Naive thymus-derived CD4-positive, alpha-beta T cell (primary cell): Measurements from ENCODE around the gene BMP4. TPM values are rescaled to one million over a fixed set of nuclear protein-coding genes. Genes with fewer than 3 reads are reported as not detected.

ENCODE experiments used
- ATAC-seq: fragments of 150-1000 bp; cut with Tn5 transposase; 2 replicates; pipeline ENCODE4 v1.10.0; 2021; ENCODE audit warnings: mild to moderate bottlenecking, moderate library complexity
- CTCF ChIA-PET: fragments of 350-600 bp; sonication (Branson Sonifier 250); formaldehyde crosslinking; loops from one replicate; lab custom pipeline; 2021; ENCODE audit warnings: antibody characterized with exemption; lab: Charles Lee
- POLR2A ChIA-PET: fragments of 350-600 bp; sonication (Branson Sonifier 250); formaldehyde crosslinking; loops from one replicate; lab custom pipeline; 2021; ENCODE audit warnings: antibody characterized with exemption, inconsistent platforms; lab: Charles Lee
- DNase-seq, 9 donors: peaks; one replicate each; pipeline versions ENCODE4 v3.0.0 to v3.0.0-alpha.2; 2020 to 2022; ENCODE audit warnings: mixed read lengths in 1 of 9
- H3K27ac ChIP-seq: one replicate; pipeline ENCODE4 v1.7.0; 2013; ENCODE audit warnings: mild to moderate bottlenecking, low read depth, low read length, moderate library complexity
- H3K27me3 ChIP-seq, 2 donors: one replicate each; pipeline ENCODE4 v1.7.0; 2013; ENCODE audit warnings: low read length in 2 of 2, mild to moderate bottlenecking in 2 of 2, moderate library complexity in 2 of 2; ENCODE audit not compliant: control insufficient read depth in 2 of 2, insufficient read depth in 2 of 2
- H3K36me3 ChIP-seq, 3 experiments: 1 replicate in 2 of 3; 2 replicates in 1 of 3; pipeline ENCODE4 v1.7.0; 2013; ENCODE audit warnings: low read length in 3 of 3, mild to moderate bottlenecking in 3 of 3, moderate library complexity in 1 of 3; ENCODE audit not compliant: insufficient read depth in 3 of 3, control insufficient read depth in 2 of 3
- H3K4me1 ChIP-seq, 2 donors: one replicate each; pipeline ENCODE4 v1.7.0; 2013; ENCODE audit warnings: low read length in 2 of 2, mild to moderate bottlenecking in 2 of 2, moderate library complexity in 1 of 2; ENCODE audit not compliant: control insufficient read depth in 2 of 2, insufficient read depth in 2 of 2
- H3K4me3 ChIP-seq: 2 replicates; pipeline ENCODE4 v1.7.0; 2013; ENCODE audit warnings: mild to moderate bottlenecking, low read length
- H3K9me3 ChIP-seq, 3 experiments: 1 replicate in 2 of 3; 2 replicates in 1 of 3; pipeline ENCODE4 v1.7.0; 2013; ENCODE audit warnings: low read length in 3 of 3; ENCODE audit not compliant: control insufficient read depth in 2 of 3
- H3K27ac Mint-ChIP-seq, 9 donors: one replicate each; pipeline ENCODE4 v1.8.0; 2020 to 2022; ENCODE audit warnings: mixed read lengths in 9 of 9, mild to moderate bottlenecking in 8 of 9, moderate library complexity in 5 of 9, inconsistent platforms in 2 of 9
- H3K27me3 Mint-ChIP-seq, 5 donors: one replicate each; pipeline ENCODE4 v1.8.0; 2021 to 2022; ENCODE audit warnings: mixed read lengths in 5 of 5, mild to moderate bottlenecking in 1 of 5
- H3K36me3 Mint-ChIP-seq, 5 donors: one replicate each; pipeline ENCODE4 v1.8.0; 2020 to 2022; ENCODE audit warnings: mixed read lengths in 5 of 5, mild to moderate bottlenecking in 3 of 5, inconsistent platforms in 1 of 5
- H3K4me1 Mint-ChIP-seq, 7 donors: one replicate each; pipeline ENCODE4 v1.8.0; 2020 to 2022; ENCODE audit warnings: mixed read lengths in 7 of 7, mild to moderate bottlenecking in 3 of 7, inconsistent platforms in 1 of 7
- H3K4me3 Mint-ChIP-seq, 10 donors: one replicate each; pipeline ENCODE4 v1.8.0; 2020 to 2022; ENCODE audit warnings: mild to moderate bottlenecking in 10 of 10, mixed read lengths in 10 of 10, moderate library complexity in 6 of 10, inconsistent platforms in 2 of 10
- H3K9me3 Mint-ChIP-seq, 11 donors: one replicate each; pipeline ENCODE4 v1.8.0; 2020 to 2022; ENCODE audit warnings: mixed read lengths in 11 of 11, mild to moderate bottlenecking in 4 of 11, inconsistent platforms in 1 of 11, moderate library complexity in 1 of 11
- intact Hi-C, 2 donors: fragments of 100-400 bp; cut with micrococcal nuclease; formaldehyde crosslinking; loops; one replicate each; pipeline ENCODE4 v1.15.1; 2023
- polyA plus RNA-seq, 2 donors: library from polyadenylated mRNA; unstranded; fragments of 300-500 nt; fragmentation: Illumina TruSeq; gene quantifications; one replicate each; pipeline ENCODE4 v1.2.3, GENCODE V29; 2021
- total RNA-seq, 6 experiments: library from RNA in 5 of 6; stranded (reverse) in 5 of 6; gene quantifications; 1 replicate in 5 of 6; 2 replicates in 1 of 6; pipeline ENCODE4 v1.2.3 and lab custom pipeline; 2021 to 2026

The BMP4 gene
- 1 to 10 TPM in 2 of 5 experiments, under 1 TPM in 1, not detected in 2; 0.27 to 2.3 (median 1.6) TPM for total RNA-seq
- polyA plus RNA-seq = 1 to 10 TPM in 1 of 2 donors, under 1 TPM in 1; 0.24 to 1.3 TPM
- not detected for total RNA-seq (lab: John Stamatoyannopoulos, UW)

DNA sequence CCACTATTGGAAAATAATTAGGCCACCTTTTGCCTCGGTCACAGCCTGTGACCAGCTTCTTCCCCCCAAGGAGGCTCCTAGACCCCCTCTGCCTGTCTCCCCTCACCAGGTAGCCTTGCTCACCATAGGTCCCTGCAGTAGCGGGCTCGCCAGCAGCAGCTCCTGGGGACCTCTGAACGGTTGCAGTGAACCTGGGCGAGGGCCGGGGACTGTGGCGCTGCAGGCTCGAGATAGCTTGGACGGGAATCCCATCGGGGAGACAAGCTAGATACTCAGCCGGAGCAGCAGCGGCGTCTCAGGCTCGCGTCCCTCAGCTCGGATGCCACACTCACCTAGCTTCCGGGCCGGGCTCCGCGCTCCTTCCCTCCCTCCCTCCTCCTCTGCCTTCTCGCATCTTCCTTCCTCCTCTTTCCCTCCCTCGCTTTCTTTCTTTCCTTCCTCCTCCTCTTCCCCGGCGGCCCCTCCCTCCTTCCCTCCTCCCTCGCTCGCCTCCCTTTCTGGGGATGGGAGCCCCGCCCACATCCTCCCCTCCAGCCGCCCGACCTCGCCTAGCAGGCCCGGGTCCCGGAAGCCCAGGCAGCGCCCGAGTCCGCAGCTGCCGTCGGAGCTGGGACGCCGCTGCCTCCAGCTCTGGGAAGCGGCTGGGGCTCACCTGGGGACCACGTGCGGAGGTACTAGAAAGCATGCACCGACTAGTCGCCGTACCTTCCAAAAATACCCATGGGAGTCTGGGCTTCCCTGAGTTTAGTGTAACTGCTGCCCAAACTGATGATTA is at the start of gene BMP4:
Gene BMP4, minus strand, starts transcription at position 399 of the 775 bp plus-strand sequence. CDS start 4,603 bp downstream, outside the sequence.
- H3K36me3 Mint-ChIP-seq = no peaks in the 10 kb centered on the region
- Histone ChIP-seq H3K36me3 (no peaks in the 10 kb centered on the region), H3K27me3 (peaks cover 0 to 7% of the 10 kb centered on the region in 2 donors), H3K4me1 (peaks cover 0 to 14% of the 10 kb centered on the region in 2 donors), H3K9me3 (no peaks in the 10 kb centered on the region), H3K4me3 (peak within 1 kb of the TSS; percentile 37), H3K27ac (no peak within 1 kb of the TSS)
- CTCF ChIA-PET = no interaction called here
- H3K4me3 Mint-ChIP-seq = peak within 1 kb of the TSS; percentile 54 to 88 (median 75)
- ATAC-seq = no peak
- peaks cover 0 to 9% (median 0%) of the 10 kb centered on the region in 11 donors for H3K9me3 Mint-ChIP-seq
- H3K27ac Mint-ChIP-seq = peak within 1 kb of the TSS in 1 of 9 donors; percentile 31
- peaks cover 58 to 84% (median 66%) of the 10 kb centered on the region in 5 donors for H3K27me3 Mint-ChIP-seq
- intact Hi-C loops = loop anchor here in 1 of 2 donors (10.0 kb wide), 1 partner anchor 1402 kb away; the partner anchor contains the start of genes GPR137C and TXNDC16
- peaks cover 6 to 41% (median 32%) of the 10 kb centered on the region in 7 donors for H3K4me1 Mint-ChIP-seq
- POLR2A ChIA-PET = no interaction called here
- peak in 2 of 9 donors; percentile 9 to 31 for DNase-seq

DNA sequence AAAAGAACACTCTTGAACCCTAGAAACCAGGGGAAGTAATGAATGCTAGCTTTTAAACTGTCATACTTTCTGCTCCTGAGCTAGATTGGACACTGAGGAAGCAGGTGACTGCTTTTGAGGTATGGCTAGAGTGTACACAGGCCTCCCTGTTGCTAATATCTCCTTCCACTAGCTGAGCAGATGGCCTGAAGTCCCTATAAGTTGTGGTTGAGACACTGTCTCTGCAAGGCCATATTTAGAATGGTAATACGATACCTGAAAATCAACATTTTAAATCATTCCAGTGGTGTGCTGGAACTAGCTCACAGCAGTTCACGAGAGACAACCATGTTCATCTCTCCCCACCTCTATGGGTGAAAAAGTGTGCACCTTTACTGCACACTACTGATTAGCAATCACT is 46.4 kb upstream of the BMP4 start:
- Mint-ChIP-seq H3K4me3 (no peak overlapping the region), H3K36me3 (peaks cover 0 to 5% (median 0%) of the 10 kb centered on the region in 5 donors)
- no peak for ATAC-seq

GRCh38 chr14:54002653-54003052 is 46.0 kb upstream of the BMP4 start:
- CTCF ChIA-PET = no interaction called here
- H3K36me3 Mint-ChIP-seq = peaks cover 0 to 5% (median 0%) of the 10 kb centered on the region in 5 donors
- no peak overlapping the region for H3K4me3 Mint-ChIP-seq
- H3K27ac Mint-ChIP-seq = no peak overlapping the region
- H3K27me3 ChIP-seq = no peaks in the 10 kb centered on the region
- POLR2A ChIA-PET = no interaction called here
- ATAC-seq (no peak), DNase-seq (no peak)
- no peaks in the 10 kb centered on the region for H3K36me3 ChIP-seq
- H3K9me3 Mint-ChIP-seq = peaks cover 1 to 15% (median 8%) of the 10 kb centered on the region in 11 donors
- no peaks in the 10 kb centered on the region for H3K4me1 ChIP-seq
- H3K27me3 Mint-ChIP-seq = peaks cover 0 to 11% (median 5%) of the 10 kb centered on the region in 5 donors
- intact Hi-C loops = no loop called here
- H3K4me3 ChIP-seq = no peak overlapping the region
- no peaks in the 10 kb centered on the region for H3K4me1 Mint-ChIP-seq
- no peak overlapping the region for H3K27ac ChIP-seq
- no peaks in the 10 kb centered on the region for H3K9me3 ChIP-seq

More for the DNA sequence above, 46.4 kb upstream of the BMP4 start:
- Histone ChIP-seq H3K9me3 (no peaks in the 10 kb centered on the region), H3K4me3 (no peak overlapping the region), H3K27ac (no peak overlapping the region), H3K36me3 (no peaks in the 10 kb centered on the region), H3K4me1 (no peaks in the 10 kb centered on the region), H3K27me3 (no peaks in the 10 kb centered on the region)
- ChIA-PET POLR2A (no interaction called here), CTCF (no interaction called here)
- Mint-ChIP-seq H3K27me3 (peaks cover 0 to 14% (median 6%) of the 10 kb centered on the region in 5 donors), H3K4me1 (no peaks in the 10 kb centered on the region), H3K9me3 (peaks cover 1 to 15% (median 10%) of the 10 kb centered on the region in 11 donors), H3K27ac (no peak overlapping the region)
- DNase-seq = no peak
- intact Hi-C loops = no loop called here

- no peaks in the 10 kb centered on the region for H3K4me1 Mint-ChIP-seq
- H3K36me3 ChIP-seq = no peaks in the 10 kb centered on the region
- no peaks in the 10 kb centered on the region for H3K9me3 ChIP-seq
- no peaks in the 10 kb centered on the region for H3K36me3 Mint-ChIP-seq
- H3K9me3 Mint-ChIP-seq = peaks cover 0 to 6% (median 4%) of the 10 kb centered on the region in 11 donors
- H3K27me3 ChIP-seq = no peaks in the 10 kb centered on the region
- ATAC-seq (no peak), DNase-seq (no peak)
- no peaks in the 10 kb centered on the region for H3K4me1 ChIP-seq
- peaks cover 0 to 3% (median 0%) of the 10 kb centered on the region in 5 donors for H3K27me3 Mint-ChIP-seq
- intact Hi-C loops = loop anchor here in 1 of 2 donors (1.0 kb wide), 1 partner anchor 71 kb away; no protein-coding TSS in a partner anchor
- no peak overlapping the region for H3K4me3 Mint-ChIP-seq
- POLR2A ChIA-PET = no interaction called here
- no peak overlapping the region for H3K4me3 ChIP-seq
- CTCF ChIA-PET = no interaction called here
- H3K27ac Mint-ChIP-seq = no peak overlapping the region
- H3K27ac ChIP-seq = no peak overlapping the region
These were observed 44.7 kb upstream of the BMP4 start for GRCh38 chr14:54001189-54001878.

DNA sequence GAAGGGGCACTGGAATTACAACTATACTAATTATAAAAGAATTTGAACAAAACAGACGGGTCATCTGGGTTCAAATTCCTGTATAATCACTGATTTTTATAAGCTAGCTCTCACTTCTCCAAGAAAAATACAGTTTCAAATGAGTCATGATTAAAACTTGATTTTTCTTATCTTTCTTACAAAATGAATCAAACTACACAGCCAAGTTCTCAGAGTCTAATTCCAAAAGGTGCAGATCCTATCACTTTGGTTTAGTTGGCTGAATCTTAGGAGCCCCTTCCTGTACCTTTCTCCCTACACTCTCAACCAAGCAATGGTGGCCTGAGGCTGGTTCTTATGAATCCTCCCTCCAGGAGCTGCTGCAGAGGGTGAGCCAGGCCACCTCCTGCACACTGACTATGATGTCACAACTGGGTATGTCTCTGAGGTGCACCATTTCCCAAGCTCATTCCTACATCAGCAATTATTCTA is 43.8 kb upstream of the BMP4 start:
- H3K27me3 ChIP-seq = no peaks in the 10 kb centered on the region
- no peak overlapping the region for H3K4me3 Mint-ChIP-seq
- POLR2A ChIA-PET = no interaction called here
- H3K4me3 ChIP-seq = no peak overlapping the region
- H3K4me1 Mint-ChIP-seq = no peaks in the 10 kb centered on the region
- intact Hi-C loops = no loop called here
- no peaks in the 10 kb centered on the region for H3K9me3 ChIP-seq
- ATAC-seq = no peak
- no peak for DNase-seq
- H3K27ac Mint-ChIP-seq = no peak overlapping the region
- no peak overlapping the region for H3K27ac ChIP-seq
- H3K36me3 ChIP-seq = no peaks in the 10 kb centered on the region
- peaks cover 0 to 1% (median 0%) of the 10 kb centered on the region in 11 donors for H3K9me3 Mint-ChIP-seq
- CTCF ChIA-PET = no interaction called here
- no peaks in the 10 kb centered on the region for H3K36me3 Mint-ChIP-seq
- peaks cover 0 to 3% (median 0%) of the 10 kb centered on the region in 5 donors for H3K27me3 Mint-ChIP-seq
- no peaks in the 10 kb centered on the region for H3K4me1 ChIP-seq

DNA sequence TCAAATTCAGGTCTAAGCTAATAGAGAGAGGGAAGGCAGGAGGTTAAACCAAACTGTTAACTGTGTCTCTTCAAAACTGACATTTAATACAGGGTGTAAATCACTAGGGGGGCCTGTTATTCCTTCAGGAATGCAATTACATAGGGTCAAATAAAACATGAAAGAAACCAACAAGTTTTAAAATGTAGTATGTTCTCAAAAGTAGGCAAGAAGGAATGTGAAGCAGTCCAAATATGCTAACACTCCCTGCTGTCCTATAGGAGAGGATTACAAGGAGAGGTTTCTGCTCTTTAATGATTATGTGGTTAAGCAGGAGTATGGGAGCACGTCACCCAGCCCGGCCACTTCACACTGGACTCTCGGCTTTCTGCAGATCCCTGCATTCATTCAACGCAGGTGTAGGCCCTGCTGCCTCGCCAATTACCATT is 42.5 kb upstream of the BMP4 start:
- DNase-seq = no peak
- Histone ChIP-seq H3K27ac (no peak overlapping the region), H3K4me1 (no peaks in the 10 kb centered on the region), H3K4me3 (no peak overlapping the region), H3K36me3 (no peaks in the 10 kb centered on the region), H3K9me3 (no peaks in the 10 kb centered on the region), H3K27me3 (no peaks in the 10 kb centered on the region)
- intact Hi-C loops = no loop called here
- H3K4me1 Mint-ChIP-seq = no peaks in the 10 kb centered on the region
- no peak for ATAC-seq
- no peak overlapping the region for H3K4me3 Mint-ChIP-seq
- ChIA-PET CTCF (no interaction called here), POLR2A (no interaction called here)
- no peak overlapping the region for H3K27ac Mint-ChIP-seq
- peaks cover 0 to 1% (median 0%) of the 10 kb centered on the region in 11 donors for H3K9me3 Mint-ChIP-seq
- H3K36me3 Mint-ChIP-seq = no peaks in the 10 kb centered on the region
- H3K27me3 Mint-ChIP-seq = peaks cover 0 to 3% (median 0%) of the 10 kb centered on the region in 5 donors
